ENCODE measurements around the gene MAP3K7CL. TPM values are rescaled to one million over a fixed set of nuclear protein-coding genes. Genes with fewer than 3 reads are reported as not detected.

Gene MAP3K7CL
- total RNA-seq, 6 experiments from 2014 or later, result 2.0 to 3.5 (median 2.8) TPM

- intact Hi-C loops (cut with DNase I), result no loop called here
- H3K27me3 ChIP-seq, result no peaks in the 10 kb centered on the region
- peaks cover 0 to 8% (median 0%) of the 10 kb centered on the region in 4 donors for H3K4me1 ChIP-seq
- H3K27ac ChIP-seq, result no peak overlapping the region
- no peak for TF ChIP-seq CTCF (IDR thresholded peaks at IDR 0.05)
- no peaks in the 10 kb centered on the region for H3K9me3 ChIP-seq
- H3K36me3 ChIP-seq, result no peaks in the 10 kb centered on the region
- no CpG with 5 or more reads among the region's 7 CpGs for WGBS (ENCODE audit: insufficient coverage, low coverage, low lambda C conversion rate, missing lambda C conversion rate)
- DNase-seq (no peak), ATAC-seq (no peak)
- no peak overlapping the region for H3K4me3 ChIP-seq
These were observed 82.0 kb downstream of the MAP3K7CL start for GRCh38 chr21:29212446-29212845.

GRCh38 chr21:29213513-29214385 is 83.3 kb downstream of the MAP3K7CL start:
- intact Hi-C loops (cut with DNase I), result no loop called here
- no CpG with 5 or more reads among the region's 2 CpGs for WGBS (ENCODE audit: insufficient coverage, low coverage, low lambda C conversion rate, missing lambda C conversion rate)
- no peaks in the 10 kb centered on the region for H3K27me3 ChIP-seq
- no peak for TF ChIP-seq POLR2A (IDR thresholded peaks at IDR 0.05)
- TF ChIP-seq CTCF (IDR thresholded peaks at IDR 0.05), result no peak
- no peak overlapping the region for H3K4me3 ChIP-seq
- DNase-seq, result no peak
- H3K9me3 ChIP-seq, result no peaks in the 10 kb centered on the region
- no peak for ATAC-seq
- no peaks in the 10 kb centered on the region for H3K36me3 ChIP-seq
- H3K4me1 ChIP-seq, result peaks cover 0 to 8% (median 0%) of the 10 kb centered on the region in 4 donors
- no peak overlapping the region for H3K27ac ChIP-seq

- no peak overlapping the region for H3K4me3 ChIP-seq
- H3K27me3 ChIP-seq, result no peaks in the 10 kb centered on the region
- no peaks in the 10 kb centered on the region for H3K36me3 ChIP-seq
- H3K27ac ChIP-seq, result peak overlapping the region in 1 of 3 donors; percentile 26
- ATAC-seq (peak; percentile 76 to 95 (median 90)), DNase-seq (no peak)
- WGBS (ENCODE audit: insufficient coverage, low coverage, low lambda C conversion rate, missing lambda C conversion rate), result 29% methylated on average over 2 of the region's 2 CpGs
- TF ChIP-seq POLR2A (IDR thresholded peaks at IDR 0.05), result no peak
- TF ChIP-seq CTCF (IDR thresholded peaks at IDR 0.05), result no peak
- peaks cover 0 to 3% (median 0%) of the 10 kb centered on the region in 4 donors for H3K4me1 ChIP-seq
- H3K9me3 ChIP-seq, result no peaks in the 10 kb centered on the region
- intact Hi-C loops (cut with DNase I), result no loop called here
These were observed 85.3 kb downstream of the MAP3K7CL start for GRCh38 chr21:29215709-29216108.

GRCh38 chr21:29217818-29218291 is 87.4 kb downstream of the MAP3K7CL start:
- no peaks in the 10 kb centered on the region for H3K27me3 ChIP-seq
- no peaks in the 10 kb centered on the region for H3K36me3 ChIP-seq
- 70% methylated on average over 3 of the region's 4 CpGs for WGBS (ENCODE audit: insufficient coverage, low coverage, low lambda C conversion rate, missing lambda C conversion rate)
- H3K27ac ChIP-seq, result no peak overlapping the region
- H3K4me1 ChIP-seq, result peaks cover 0 to 3% (median 0%) of the 10 kb centered on the region in 4 donors
- ATAC-seq (peak in 1 of 4 donors; percentile 54), DNase-seq (no peak)
- H3K9me3 ChIP-seq, result no peaks in the 10 kb centered on the region
- TF ChIP-seq POLR2A (IDR thresholded peaks at IDR 0.05), result no peak
- TF ChIP-seq CTCF (IDR thresholded peaks at IDR 0.05), result no peak
- intact Hi-C loops (cut with DNase I), result no loop called here
- H3K4me3 ChIP-seq, result no peak overlapping the region
